Mammary epithelial cell (primary cell): ENCODE data around the gene NEDD8.

Source experiments
- EZH2 ChIP-seq: IDR thresholded peaks from 2 replicates; pipeline ENCODE4 v1.6.1; 2012; ENCODE audit warnings: low read length, inconsistent platforms, borderline replicate concordance
- TF ChIP-seq, protein P1 (sequence below), 2 donors: IDR thresholded peaks in 1 of 2; conservative IDR thresholded peaks in 1 of 2; 2 replicates each; pipeline ENCODE4 v1.5.1; 2011 to 2012; ENCODE audit warnings: inconsistent platforms in 2 of 2, low read length in 2 of 2, mild to moderate bottlenecking in 2 of 2, control low read depth in 1 of 2, low read depth in 1 of 2; ENCODE audit not compliant: insufficient read depth in 1 of 2; ENCODE audit errors: extremely low read depth in 1 of 2

DNA sequence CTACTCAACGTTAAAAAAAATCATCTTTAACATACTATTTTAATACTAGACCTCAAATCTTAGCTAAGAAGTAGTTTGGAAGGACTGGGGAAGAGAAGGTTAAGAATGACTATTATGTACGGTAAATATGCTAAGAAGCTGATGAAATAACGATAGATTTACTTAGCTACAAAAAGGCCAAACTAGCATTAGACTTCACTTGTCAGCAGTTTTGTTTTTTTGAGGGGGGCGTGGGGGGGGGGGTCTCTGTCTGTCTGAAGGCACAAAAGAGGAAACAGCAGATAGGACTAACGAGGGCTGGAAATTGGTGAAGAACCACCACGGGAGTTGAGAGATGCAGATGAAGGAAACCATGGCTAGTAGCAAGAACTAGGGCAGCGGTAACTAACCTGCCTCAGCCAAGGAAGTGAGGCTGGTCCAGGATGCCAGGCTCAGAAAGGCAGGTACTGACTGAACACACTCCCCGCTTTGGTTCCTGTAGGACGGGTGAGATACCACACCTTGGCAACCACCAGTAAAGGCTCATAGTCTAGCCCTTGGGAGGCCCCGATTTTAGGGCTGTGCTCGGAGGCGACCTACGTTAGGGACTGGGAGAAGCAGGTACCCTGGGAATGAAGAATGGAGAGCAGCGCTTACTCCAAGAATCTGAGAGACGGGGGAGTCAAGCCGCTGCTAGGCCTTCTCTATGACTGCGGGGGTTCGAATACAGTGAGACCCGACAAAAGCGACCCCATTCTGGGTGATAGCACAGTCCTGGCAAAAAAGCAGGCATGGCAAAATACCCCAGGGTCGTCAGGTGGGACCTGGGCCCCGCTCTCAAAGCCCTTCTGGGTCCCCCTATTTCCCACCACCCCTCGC, 675 bp downstream of the NEDD8 start:
- TF ChIP-seq, protein P1, sequence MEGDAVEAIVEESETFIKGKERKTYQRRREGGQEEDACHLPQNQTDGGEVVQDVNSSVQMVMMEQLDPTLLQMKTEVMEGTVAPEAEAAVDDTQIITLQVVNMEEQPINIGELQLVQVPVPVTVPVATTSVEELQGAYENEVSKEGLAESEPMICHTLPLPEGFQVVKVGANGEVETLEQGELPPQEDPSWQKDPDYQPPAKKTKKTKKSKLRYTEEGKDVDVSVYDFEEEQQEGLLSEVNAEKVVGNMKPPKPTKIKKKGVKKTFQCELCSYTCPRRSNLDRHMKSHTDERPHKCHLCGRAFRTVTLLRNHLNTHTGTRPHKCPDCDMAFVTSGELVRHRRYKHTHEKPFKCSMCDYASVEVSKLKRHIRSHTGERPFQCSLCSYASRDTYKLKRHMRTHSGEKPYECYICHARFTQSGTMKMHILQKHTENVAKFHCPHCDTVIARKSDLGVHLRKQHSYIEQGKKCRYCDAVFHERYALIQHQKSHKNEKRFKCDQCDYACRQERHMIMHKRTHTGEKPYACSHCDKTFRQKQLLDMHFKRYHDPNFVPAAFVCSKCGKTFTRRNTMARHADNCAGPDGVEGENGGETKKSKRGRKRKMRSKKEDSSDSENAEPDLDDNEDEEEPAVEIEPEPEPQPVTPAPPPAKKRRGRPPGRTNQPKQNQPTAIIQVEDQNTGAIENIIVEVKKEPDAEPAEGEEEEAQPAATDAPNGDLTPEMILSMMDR (conservative IDR thresholded peaks at IDR 0.05 in 1 of 2, IDR thresholded peaks at IDR 0.05 in 1 of 2; ENCODE audit: extremely low read depth in 1 of 2, insufficient read depth in 1 of 2, low read depth in 1 of 2, low read length in 2 of 2): no peak
- no peak for TF ChIP-seq EZH2
